GM18907 (cell line): Measurements from ENCODE around the gene NUDT1.

Source experiments
- ATAC-seq: cut with Tn5 transposase; IDR thresholded peaks from one replicate; pipeline ENCODE4 v1.9.1; 2021; ENCODE audit warnings: mild to moderate bottlenecking, moderate library complexity; ENCODE audit not compliant: unreplicated experiment

NUDT1 gene

DNA sequence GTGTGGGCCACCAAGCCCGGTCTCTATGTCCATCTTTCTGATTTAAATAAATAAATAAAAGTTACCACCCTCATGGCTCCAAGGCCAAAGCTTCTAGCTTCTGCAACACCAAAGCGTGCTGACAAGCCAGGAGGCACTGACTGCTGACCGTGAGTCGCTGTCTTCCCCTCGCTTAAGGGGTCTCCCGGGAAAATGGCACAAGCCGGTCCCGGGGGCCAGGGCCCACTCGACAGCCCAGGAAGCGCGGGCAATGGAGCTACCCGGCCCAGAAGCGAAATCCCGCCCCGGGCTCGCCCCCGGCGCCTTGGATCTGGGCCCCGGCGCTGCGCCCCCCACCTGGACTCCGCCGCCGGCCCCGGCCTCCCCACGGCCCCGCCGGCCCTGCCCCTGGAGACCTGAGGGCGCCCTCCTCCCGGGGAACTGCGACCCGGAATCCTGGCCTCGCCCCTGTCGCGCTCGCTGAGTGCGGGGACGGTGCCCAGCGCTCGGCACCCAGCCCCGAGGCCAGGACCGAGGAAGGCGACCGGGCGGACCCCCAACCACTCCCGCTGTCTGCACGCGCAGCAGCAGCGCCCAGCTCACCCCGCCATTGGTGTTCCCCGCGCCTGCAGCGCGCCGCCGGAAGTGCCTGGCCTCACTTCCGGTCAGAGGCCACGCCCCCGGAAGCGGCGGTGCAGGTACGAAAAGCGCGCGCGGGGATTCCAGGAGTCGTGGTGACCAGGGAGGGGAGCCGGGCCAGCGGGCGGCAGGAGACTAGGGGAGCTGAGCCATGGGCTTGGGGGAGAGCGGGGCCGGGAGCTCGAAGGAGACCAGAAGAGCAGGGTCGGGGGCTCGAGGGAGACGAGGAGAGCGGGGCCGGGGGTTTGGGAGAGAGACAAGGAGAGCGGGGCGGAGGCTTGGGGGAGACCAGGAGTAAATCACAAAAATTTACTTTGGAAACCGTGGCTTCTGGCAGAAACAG is at the start of gene NUDT1, which contains the start of gene MRM2:
TSS of gene NUDT1 (plus strand) at position 647 of the 961 bp plus-strand sequence. CDS start 2,349 bp downstream, outside the sequence.
TSS of gene MRM2 (minus strand) at position 626 of the 961 bp plus-strand sequence. CDS start at position 590, 36 bp downstream.
- peak; percentile 61 for ATAC-seq

DNA sequence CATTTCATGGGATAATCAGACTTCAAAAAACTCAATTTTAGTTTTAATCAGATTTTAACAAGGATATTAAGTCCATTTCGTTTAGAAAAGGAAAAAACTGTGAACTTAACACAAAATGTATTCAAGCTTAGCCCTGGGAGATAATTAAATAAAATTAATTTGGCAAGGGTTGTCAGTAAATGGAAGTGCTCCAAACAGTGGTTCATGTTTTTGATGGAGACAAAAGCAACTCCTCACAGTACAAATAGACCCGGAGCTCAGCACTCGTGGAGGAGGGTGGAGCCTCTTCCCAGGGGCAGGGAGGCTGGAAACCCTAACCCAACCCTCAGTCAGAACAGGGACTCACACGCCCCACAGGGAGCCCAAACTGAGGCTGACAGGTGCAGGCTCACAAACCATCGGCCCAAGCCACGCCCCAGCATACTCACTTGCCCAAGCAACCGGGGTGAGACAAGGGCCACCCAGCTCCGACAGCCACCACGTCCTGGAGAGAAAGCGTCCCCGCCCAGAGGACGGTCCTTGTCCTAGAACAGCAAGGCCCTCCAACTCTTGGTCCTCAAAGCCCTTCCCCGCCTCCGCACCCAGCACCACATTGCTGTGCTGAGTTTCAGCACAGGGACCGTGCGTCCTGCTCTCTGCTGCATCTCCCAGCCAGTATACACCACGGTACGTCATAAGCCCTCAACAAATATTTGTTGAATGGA is 49.0 kb upstream of the NUDT1 start:
- ATAC-seq = no peak

DNA sequence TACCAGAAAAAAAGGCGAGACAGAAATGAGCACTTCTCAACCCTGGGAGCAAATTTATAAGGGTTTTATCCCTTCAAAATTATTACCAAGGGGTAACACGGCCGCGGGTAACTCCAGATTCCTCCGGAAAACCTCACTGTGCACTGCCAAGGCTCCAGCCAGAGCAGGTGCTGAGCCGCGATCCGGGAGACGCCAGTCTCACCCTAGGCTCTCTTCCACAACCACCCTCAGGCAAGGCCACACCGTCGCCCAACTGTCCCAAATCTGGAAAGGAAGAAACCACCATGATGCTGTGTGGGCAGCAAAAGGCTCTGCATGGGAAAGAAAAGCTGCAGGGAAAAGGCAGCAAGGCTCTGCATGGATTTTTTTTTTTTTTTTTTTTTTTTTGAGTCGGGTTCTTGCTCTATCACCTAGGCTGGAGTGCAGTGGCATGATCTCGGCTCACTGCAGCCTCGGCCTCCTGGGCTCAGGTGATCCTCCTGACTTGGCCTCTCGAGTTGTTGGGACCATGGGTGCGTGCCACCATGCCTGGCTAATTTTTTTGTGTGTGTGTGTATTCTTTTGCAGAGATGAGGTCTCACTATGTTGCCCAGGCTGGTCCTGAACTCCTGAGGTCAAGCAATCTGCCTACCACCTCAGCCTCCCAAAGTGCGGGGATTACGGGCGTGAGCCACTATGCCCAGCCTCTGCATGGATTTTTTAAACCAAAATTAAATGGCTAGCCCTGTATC is 48.3 kb upstream of the NUDT1 start:
- no peak for ATAC-seq

DNA sequence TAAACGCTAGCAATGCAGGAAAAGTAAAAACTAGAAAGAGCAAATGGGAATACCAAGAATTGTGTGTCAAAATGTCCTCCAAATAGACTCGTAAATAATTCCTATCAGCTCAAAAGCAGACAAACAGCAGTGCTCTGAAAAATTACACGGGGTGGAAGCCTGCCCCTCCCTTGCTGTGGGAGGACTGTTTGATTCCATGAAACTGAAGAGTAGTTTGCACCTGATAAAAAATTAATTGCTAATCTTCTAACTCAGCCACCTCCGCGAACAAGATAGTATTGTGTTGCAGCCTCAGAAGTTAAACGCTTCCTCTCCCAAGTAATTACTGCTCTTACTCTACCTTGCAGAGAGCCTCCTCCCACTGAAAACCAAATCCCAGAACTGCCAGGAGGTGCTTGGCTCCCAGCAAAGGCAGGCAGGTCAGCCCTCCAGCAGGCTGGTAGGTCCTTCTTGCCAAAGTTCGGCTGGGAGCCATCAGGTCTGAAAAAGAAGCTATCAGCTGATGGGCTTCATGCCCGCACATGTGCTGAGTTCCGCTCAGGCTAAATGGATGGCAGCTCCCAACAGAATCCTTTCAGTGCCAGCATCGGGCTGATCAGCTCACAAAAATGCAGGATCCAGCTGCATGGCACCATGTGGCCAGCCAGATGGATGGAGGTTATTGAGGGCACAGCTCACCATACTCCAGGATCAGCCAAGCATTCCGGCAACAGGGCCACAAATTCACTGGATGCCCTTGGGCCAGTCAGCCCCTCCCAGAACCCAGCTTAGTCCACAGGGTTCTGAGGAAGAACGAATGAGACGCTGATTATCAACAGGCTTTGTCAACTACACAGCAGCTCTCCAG is 46.4 kb upstream of the NUDT1 start:
- no peak for ATAC-seq

DNA sequence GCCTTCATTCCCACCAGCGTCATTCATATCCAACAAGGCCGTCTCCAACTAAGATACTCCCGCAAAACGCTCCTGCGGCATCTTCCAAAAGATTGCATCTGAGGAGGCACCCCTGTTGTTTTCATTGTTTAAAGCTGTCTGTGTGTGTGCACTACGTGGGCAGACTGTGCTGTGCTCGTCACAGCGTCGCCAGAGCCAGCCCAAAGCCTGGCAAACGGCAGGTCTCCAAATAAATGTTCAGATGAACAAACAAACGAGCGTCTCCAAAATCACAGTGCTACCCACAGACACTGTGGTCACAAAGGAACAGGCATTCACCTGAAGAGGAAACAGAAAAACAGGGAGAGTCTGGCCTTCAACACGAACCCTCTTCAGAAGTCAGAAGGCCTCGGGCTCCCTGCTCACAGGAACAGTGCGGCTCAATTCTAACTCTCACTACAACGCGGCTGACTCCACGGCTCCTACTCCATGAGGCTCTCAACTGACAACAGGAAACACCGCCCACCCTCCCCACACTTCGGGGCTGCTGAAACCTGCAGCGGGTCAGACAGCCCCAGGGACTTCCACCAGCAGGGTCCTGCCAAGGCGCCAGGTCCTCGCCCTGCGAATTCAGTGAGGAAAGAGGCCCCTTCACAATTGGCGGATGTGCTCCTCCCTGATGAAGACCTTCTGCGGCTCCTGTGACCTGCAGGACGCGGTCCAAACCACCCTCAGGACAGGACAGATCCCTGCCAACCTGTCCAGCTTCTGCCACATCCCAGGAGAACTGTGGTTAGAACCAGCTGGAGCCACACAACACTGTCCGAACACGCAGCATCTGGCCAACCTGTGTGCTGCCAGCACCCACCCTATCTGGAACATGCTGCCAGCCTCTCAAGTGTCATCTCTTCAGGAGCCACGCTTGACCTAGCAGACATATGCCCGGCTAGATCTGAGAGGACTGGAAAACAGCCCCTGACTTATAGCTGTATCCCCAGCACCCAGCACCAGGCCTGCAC is 45.3 kb upstream of the NUDT1 start:
- ATAC-seq = no peak

DNA sequence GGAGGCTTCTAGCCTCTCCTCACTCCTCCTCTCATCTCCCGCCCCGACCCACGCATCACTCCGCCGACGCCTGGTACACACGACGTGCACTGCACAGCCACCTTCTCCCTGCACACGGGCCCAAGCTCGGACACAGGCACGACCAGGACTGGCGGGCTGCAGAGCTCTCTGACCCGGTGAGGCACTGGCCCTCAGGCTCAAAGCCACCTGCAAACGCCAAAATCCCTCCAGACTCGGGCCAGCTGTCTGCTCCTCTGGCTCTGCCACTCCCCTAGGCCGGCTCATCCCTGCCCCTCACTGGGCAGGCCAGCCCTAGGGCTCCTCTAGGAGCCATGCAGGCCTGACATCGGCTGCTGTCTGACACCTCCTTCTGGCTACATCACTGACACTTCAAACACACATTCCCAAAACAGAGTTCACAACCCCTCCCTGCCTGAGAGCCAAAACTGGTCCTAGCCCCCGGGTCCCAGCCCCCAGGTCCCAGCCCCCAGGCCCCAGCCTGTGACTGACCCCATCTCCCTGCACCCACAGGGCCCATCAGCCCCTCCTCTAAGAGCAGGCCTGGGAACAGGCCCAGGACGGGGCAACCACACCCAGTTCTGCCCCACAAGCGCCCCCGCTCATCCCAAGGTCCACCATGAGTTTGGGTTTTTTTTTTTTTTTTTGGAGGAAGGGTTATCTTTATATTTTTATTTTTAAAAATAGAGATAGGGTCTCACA is 44.4 kb upstream of the NUDT1 start:
- no peak for ATAC-seq

DNA sequence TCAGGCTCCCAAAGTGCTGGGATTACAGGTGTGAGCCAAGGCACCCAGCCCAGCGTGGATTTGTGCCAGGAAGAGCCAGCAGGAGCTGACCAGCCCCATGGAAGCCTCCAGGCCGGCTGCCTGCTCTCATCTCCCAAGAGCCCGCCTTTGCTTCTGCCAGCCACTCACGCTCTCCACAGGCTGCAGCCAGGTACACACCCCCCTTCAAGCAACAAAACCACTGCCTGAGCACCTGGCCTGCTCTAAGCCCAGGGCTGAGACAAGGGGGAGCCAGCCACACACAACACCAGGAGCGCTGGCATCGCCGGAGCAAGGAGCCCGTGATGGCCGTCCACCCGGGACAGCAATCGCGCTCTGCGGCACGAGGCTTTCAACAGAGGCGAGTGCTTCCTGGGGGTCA is 43.8 kb upstream of the NUDT1 start:
- no peak for ATAC-seq

DNA sequence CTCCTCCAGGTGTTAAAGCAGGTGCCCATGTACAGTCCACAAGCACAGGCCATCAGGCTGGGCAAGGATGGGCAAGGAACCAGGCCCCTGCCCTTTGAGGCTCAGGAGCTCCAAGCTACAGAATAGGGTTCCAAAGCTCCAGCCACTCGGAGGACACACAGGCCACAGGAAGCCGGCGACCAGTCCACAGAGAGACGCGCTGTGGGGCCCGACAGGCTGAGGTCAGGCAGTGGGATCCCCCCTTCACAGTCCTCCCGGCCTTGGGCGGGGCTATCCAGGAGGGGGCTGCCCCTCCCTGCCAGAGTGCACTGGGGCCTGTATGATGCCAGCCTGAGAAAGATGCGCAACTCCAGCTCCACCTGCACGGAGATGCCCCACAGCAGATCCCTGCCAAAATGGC is 43.3 kb upstream of the NUDT1 start:
- ATAC-seq = no peak

DNA sequence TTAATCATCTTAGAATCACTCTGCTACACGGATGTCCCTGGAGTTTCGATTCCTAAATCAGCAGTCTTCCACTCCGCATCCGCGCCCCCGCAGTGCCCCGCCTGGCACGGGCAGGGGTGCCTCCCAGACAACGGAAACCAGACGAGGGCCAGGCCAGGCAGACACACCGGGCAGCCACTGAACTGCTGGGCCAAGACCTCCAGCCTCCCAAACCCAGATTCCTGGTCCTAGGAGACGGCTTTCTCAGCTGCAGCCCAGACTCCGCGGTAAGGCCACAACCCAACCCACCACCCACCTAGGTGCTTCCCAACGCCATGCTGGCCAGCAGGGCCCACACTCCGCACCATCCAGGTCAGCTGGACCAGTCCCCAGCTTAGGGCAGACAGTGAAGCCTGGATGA is 42.5 kb upstream of the NUDT1 start:
- ATAC-seq = no peak

DNA sequence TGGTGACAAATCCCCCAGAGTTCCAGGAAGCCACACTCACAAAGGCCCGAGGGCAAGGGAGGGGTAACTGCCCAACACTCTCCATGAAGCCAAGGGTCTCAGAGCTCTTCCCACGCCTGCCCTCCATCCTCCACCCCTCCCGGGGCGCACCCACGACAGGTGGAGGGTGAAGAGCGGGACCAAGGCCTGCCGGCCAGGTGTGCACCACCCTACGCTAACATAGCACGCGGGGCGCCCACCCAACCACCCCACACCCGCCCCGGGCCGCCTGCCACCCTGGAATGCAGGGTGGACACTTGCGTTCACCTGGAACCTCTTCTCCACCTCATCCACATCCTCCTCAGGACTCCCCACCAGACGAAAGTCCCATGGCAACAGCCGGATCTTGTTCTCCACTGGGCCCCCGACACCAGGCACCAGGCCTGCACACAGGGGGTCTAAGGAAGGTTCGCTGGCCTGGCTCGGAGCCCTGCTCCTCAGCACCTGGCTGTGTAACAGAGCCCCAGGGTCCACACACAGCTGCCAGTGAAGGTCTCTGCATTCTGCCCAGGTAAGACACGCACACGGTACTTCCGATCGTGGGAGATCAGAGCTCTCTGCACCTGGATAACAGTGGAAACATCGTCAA is 42.0 kb upstream of the NUDT1 start:
- ATAC-seq = no peak

DNA sequence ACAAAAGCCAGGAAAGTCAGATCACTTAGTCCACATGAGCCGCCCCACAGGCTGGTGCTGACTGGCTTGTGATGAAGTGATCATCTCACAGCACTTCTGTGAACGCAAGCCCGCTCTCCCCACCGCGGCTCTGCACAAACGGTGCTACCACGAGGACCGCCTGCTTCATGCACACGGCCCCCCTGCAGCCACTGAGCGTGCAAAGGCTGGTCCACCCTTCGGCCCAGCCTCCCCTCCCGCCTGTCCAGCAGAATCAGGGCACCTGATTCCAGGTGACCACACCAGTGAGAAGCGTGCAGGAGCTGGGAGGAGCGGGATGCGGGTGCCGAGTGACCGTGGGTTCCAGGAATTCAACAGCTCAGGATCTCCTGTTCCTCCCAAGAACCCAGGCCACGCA is 41.4 kb upstream of the NUDT1 start:
- no peak for ATAC-seq

DNA sequence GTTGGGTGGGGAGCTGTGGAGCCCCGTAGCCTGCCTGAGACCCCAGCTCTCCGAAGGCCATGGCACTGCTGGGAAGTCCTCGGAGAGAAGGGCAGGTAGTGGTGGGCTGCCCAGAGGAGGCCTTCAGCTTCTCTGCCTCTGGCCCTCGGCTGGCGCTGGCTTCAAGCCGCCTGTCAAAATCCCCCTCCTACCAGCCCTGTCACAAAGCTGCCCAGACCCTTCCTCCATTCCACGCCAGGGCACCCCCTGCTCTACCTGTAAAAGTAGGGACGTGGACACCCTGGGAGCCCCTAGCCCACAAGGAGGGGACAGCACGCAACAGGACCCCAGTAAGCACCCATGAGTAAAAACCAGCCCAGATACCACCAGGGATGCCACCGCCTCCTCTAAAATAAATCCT is 40.9 kb upstream of the NUDT1 start:
- no peak for ATAC-seq

DNA sequence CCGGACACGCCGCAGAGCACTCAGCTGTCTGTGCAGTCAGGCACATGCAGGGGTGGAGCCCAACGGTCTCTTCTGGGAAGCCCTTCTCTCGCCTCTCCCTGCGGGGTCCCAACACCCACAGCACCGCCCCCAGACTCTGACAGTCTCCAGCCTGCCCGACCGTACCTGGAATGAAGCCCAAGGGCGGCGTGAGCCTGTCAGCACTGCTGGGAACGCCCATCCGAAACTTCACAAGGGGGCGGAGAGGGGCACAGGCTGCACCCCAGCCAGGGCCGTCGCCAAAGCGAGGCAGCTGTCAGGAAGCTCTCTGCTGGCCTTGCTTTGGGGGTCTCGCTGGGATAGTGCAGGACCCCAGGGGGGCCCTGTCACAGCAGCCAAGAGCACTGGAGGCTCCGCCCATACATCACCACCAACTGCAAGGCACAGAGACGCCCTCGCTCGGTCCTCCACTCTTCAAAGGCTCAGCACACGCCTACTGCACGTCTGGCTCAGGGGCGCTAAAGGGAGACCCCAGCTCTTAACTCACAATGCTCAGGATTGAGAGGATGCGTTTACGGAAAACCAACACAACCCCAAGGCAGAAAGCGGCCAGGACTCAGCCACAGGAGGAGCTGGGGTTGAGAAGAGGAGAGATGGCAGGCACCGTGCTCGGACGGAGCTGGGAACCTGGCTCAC is 40.2 kb upstream of the NUDT1 start:
- ATAC-seq = no peak

DNA sequence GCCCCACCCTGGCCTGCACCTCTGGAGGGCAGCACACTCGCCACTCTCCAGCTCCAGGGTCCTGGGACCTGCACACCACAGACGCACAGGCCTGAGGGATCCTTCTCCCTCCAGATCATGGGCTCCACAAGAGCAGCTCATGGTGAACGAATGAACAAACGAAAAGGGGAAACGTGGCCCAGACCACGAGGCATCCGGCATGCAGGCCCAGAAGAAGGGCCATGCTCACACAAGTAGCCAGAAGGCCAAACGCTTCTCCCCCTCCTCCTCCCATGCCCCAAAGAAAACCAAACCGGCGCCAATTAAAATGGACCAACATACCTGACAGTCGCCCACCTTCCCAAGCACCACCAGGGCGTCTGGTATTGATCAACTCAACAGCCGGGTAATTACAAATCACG is 39.7 kb upstream of the NUDT1 start:
- ATAC-seq = no peak

DNA sequence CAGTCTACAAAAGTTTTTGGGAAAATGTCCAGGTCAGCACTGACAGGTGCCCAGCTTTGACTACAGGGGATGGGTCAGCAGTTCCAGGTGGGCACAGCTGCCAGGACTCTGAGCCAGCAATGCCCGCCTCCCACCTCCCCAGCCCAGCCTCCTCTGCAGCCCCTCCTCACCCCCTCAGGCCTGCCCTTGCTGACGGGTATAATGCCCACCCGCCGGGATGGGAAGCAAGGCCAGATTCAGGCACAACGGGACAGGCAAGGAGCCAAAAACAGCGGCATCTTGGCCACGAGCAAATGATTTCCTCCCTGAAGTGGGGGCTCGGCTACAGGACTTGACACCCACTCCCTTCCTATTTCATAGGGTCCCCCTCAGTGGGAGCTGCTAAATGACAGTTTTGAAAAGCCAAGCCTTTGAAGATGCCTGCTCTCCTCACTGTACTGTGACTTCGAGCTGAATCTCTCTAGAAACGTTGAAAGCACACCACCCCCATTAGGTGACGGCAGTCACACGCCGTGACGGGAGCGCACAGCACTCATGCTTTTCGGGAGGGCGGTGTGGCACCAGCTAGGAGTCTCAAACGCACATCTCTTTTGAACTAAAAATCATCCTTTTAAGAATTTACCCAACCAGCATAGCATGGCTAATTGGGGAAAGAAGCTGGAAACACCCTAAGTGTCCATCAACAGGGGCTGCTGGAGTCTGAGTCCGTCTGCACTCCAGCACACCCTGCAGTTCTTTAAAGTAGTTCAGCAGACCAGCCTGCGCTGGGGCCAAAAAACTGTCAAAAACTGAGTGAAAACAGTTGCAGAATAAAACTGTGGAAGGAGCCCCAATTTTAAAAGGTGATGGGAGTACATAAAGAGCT is 38.9 kb upstream of the NUDT1 start:
- no peak for ATAC-seq

DNA sequence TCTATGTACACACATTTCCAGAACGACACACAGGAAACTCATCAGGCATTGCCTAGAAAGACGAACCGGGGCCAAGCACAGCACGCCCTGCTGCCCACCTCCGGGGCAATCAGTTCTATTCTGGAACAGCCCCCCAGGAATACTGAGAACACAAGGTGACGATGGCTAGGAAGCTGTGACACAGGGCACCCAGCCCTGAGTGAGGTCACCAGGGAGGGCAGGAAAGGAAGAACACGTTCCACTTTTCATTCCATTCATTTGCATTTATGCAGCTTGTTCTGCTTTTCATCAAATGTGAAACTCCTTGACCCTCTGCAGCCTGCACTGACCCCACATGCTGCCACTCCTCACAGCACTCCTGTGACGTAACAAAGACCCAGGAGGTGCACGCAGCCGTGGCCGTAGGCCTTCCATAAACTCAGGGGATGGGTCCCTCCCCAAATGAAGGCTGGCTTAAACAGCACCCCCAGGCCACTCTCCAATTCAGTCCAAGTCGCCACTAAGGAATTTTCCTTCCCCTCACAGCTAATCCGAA is 38.2 kb upstream of the NUDT1 start:
- no peak for ATAC-seq
